Astrocyte (in vitro differentiated cells and primary cell): Measurements from ENCODE around the gene USP15. TPM values are rescaled to one million over a fixed set of nuclear protein-coding genes. Genes with fewer than 3 reads are reported as not detected.

Source experiments
- DNase-seq: peaks from one replicate; pipeline ENCODE4 v3.0.0-alpha.2; 2010; ENCODE audit warnings: low read depth
- FAIRE-seq: peaks from 2 replicates; lab custom pipeline; 2011; peaks lifted over from hg19 to GRCh38; lab: Jason Lieb, UNC
- H2AFZ ChIP-seq: 2 replicates; pipeline ENCODE4 v1.6.0; 2012; ENCODE audit warnings: low read depth, low read length, inconsistent platforms
- H3K27ac ChIP-seq: 2 replicates; pipeline ENCODE4 v1.5.1; 2011; ENCODE audit warnings: low read depth, low read length, inconsistent platforms
- H3K27me3 ChIP-seq: 2 replicates; pipeline ENCODE4 v1.6.0; 2011; ENCODE audit warnings: low read length, inconsistent platforms; ENCODE audit not compliant: insufficient read depth
- H3K36me3 ChIP-seq: 2 replicates; pipeline ENCODE4 v1.5.1; 2011; ENCODE audit warnings: low read length, inconsistent platforms; ENCODE audit not compliant: insufficient read depth
- H3K4me1 ChIP-seq: 2 replicates; pipeline ENCODE4 v1.5.1; 2011; ENCODE audit warnings: low read length, inconsistent platforms; ENCODE audit not compliant: insufficient read depth
- H3K4me2 ChIP-seq: 2 replicates; pipeline ENCODE4 v1.6.0; 2012; ENCODE audit warnings: low read length, inconsistent platforms
- H3K4me3 ChIP-seq: 2 replicates; pipeline ENCODE4 v1.5.1; 2011; ENCODE audit warnings: low read depth, mild to moderate bottlenecking, low read length, inconsistent platforms; ENCODE audit not compliant: insufficient read depth
- H3K79me2 ChIP-seq: 2 replicates; pipeline ENCODE4 v1.6.0; 2012; ENCODE audit warnings: mild to moderate bottlenecking, low read length, inconsistent platforms; ENCODE audit not compliant: insufficient read depth
- H3K9ac ChIP-seq: 2 replicates; pipeline ENCODE4 v1.6.0; 2012; ENCODE audit warnings: mild to moderate bottlenecking, low read length, inconsistent platforms
- H3K9me3 ChIP-seq: 2 replicates; pipeline ENCODE4 v1.5.1; 2012; ENCODE audit warnings: low read depth, mild to moderate bottlenecking, low read length, inconsistent platforms; ENCODE audit not compliant: insufficient read depth
- H4K20me1 ChIP-seq: 2 replicates; pipeline ENCODE4 v1.6.0; 2012; ENCODE audit warnings: low read length, inconsistent platforms; ENCODE audit not compliant: insufficient read depth
- H3K27ac Mint-ChIP-seq: one replicate; pipeline ENCODE4 v1.8.0; 2021; ENCODE audit warnings: mild to moderate bottlenecking, mixed read lengths; ENCODE audit not compliant: unreplicated experiment
- H3K27me3 Mint-ChIP-seq: one replicate; pipeline ENCODE4 v1.8.0; 2021; ENCODE audit warnings: low read depth, mixed read lengths; ENCODE audit not compliant: unreplicated experiment
- H3K36me3 Mint-ChIP-seq: one replicate; pipeline ENCODE4 v1.8.0; 2021; ENCODE audit warnings: low read depth, mixed read lengths; ENCODE audit not compliant: unreplicated experiment
- H3K4me1 Mint-ChIP-seq: one replicate; pipeline ENCODE4 v1.8.0; 2021; ENCODE audit warnings: low read depth, mixed read lengths; ENCODE audit not compliant: unreplicated experiment
- H3K4me3 Mint-ChIP-seq: one replicate; pipeline ENCODE4 v1.8.0; 2021; ENCODE audit warnings: mild to moderate bottlenecking, moderate library complexity, mixed read lengths; ENCODE audit not compliant: unreplicated experiment
- H3K9me3 Mint-ChIP-seq: one replicate; pipeline ENCODE4 v1.8.0; 2021; ENCODE audit warnings: mild to moderate bottlenecking, mixed read lengths; ENCODE audit not compliant: unreplicated experiment
- EZH2 ChIP-seq: IDR thresholded peaks from 2 replicates; pipeline ENCODE4 v1.6.1; 2012; ENCODE audit warnings: mild to moderate bottlenecking, low read length, inconsistent platforms; ENCODE audit not compliant: insufficient read depth
- total RNA-seq: library from RNA; stranded (reverse); gene quantifications from 2 replicates; pipeline ENCODE4 v1.2.1, GENCODE V29; 2021
- TF ChIP-seq, protein P1 (sequence below): IDR thresholded peaks from 2 replicates; pipeline ENCODE4 v1.5.1; 2011; ENCODE audit warnings: low read depth, mild to moderate bottlenecking, inconsistent platforms, low read length, moderate library complexity; ENCODE audit not compliant: insufficient read depth

USP15 gene
- total RNA-seq, 1 donor from 2014 or later = 81.9 TPM

DNA sequence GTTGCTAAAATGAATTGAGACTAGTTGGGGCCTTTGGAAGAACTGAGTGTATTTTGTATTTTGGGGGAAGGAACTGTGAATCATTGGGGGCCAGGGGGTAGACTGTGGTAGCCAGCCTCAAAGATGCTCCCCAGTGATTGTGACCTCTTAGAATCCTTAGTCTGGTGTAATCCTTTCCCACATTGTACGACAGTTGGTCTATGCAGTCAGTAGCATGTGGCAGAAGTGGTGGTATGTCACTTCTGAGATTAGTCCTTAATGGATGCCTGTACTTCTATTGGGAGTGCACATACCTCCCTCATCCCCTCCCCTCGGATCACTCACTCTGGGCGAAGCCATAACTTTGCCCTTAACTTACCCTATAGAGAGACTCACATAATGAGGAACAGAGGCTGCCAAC is 48.0 kb downstream of the USP15 start:
- H3K9me3 Mint-ChIP-seq = no peaks in the 10 kb centered on the region
- TF ChIP-seq, protein P1, sequence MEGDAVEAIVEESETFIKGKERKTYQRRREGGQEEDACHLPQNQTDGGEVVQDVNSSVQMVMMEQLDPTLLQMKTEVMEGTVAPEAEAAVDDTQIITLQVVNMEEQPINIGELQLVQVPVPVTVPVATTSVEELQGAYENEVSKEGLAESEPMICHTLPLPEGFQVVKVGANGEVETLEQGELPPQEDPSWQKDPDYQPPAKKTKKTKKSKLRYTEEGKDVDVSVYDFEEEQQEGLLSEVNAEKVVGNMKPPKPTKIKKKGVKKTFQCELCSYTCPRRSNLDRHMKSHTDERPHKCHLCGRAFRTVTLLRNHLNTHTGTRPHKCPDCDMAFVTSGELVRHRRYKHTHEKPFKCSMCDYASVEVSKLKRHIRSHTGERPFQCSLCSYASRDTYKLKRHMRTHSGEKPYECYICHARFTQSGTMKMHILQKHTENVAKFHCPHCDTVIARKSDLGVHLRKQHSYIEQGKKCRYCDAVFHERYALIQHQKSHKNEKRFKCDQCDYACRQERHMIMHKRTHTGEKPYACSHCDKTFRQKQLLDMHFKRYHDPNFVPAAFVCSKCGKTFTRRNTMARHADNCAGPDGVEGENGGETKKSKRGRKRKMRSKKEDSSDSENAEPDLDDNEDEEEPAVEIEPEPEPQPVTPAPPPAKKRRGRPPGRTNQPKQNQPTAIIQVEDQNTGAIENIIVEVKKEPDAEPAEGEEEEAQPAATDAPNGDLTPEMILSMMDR = no peak
- TF ChIP-seq EZH2 = no peak
- peaks cover 2% of the 10 kb centered on the region for H3K4me1 Mint-ChIP-seq
- H3K36me3 Mint-ChIP-seq = peaks cover 32% of the 10 kb centered on the region
- H3K9ac ChIP-seq = no peak overlapping the region
- H3K4me3 Mint-ChIP-seq = no peak overlapping the region
- no peak overlapping the region for H3K27ac ChIP-seq
- no peak overlapping the region for H3K4me3 ChIP-seq
- FAIRE-seq = no peak
- H3K27me3 ChIP-seq = no peaks in the 10 kb centered on the region
- peaks cover 18% of the 10 kb centered on the region for H3K36me3 ChIP-seq
- H3K4me1 ChIP-seq = no peaks in the 10 kb centered on the region
- H3K27me3 Mint-ChIP-seq = no peaks in the 10 kb centered on the region
- H3K4me2 ChIP-seq = no peak overlapping the region
- H4K20me1 ChIP-seq = peaks cover 11% of the 10 kb centered on the region
- no peak overlapping the region for H3K27ac Mint-ChIP-seq
- no peaks in the 10 kb centered on the region for H3K9me3 ChIP-seq
- no peak for DNase-seq
- peaks cover 39% of the 10 kb centered on the region for H3K79me2 ChIP-seq
- H2AFZ ChIP-seq = no peak overlapping the region

DNA sequence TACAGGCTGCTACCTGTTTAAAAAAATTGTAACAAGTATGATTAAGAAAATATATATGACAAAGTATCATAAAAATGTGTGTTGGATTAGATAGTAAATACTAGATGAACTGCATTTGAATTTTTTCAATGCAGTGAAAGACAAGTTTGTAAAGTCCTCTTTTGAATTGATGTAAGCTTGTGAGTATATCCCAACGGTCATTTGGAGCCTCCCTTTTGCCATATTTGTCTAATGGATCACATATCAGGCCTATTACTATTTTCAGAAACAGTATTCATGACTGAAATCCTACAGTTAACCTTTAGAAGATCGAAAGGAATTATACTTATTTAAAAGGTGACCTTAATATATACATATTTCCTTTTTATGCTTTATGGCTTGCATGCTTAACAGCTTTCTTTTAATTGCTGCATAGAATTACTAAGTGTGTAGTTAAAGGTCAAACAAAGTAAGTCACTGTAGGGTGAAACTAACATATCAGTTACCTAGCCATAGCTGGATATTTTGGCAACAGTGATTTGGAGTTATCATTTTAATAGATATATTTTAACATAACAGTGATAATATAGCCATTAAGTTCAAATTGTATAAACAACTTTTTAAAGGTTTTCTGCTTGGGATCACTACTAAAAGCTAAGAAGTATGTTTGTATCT is 53.6 kb downstream of the USP15 start:
- Histone ChIP-seq H3K9ac (no peak overlapping the region), H2AFZ (no peak overlapping the region), H3K27me3 (no peaks in the 10 kb centered on the region), H4K20me1 (peaks cover 5% of the 10 kb centered on the region), H3K79me2 (peaks cover 41% of the 10 kb centered on the region), H3K4me1 (no peaks in the 10 kb centered on the region), H3K27ac (no peak overlapping the region), H3K4me2 (no peak overlapping the region), H3K36me3 (peaks cover 4% of the 10 kb centered on the region), H3K4me3 (no peak overlapping the region), H3K9me3 (no peaks in the 10 kb centered on the region)
- Mint-ChIP-seq H3K36me3 (peaks cover 7% of the 10 kb centered on the region), H3K27ac (no peak overlapping the region), H3K4me3 (no peak overlapping the region), H3K9me3 (no peaks in the 10 kb centered on the region), H3K27me3 (no peaks in the 10 kb centered on the region), H3K4me1 (peaks cover 2% of the 10 kb centered on the region)
- TF ChIP-seq EZH2 = no peak
- TF ChIP-seq, protein P1 = no peak
- FAIRE-seq (no peak), DNase-seq (no peak)

DNA sequence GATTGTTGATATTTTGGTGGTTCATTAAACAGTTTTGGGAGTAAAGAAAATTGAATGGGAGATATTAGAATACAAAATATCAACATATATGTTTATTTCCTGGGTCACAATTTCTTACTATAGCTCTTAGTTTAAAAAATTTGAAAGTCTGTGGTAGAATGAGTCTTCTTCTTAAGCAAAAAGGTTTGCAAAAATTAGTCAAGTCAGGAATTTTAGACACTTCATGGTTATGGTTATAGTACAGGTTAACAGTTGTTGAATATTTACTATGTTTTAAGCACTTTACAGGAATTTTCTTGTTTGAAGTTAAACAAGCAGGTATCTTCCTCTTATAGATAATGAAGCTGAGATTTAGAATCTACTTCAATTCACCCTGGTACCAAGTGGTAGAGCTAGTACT is 56.8 kb downstream of the USP15 start:
- Mint-ChIP-seq H3K27me3 (no peaks in the 10 kb centered on the region), H3K4me1 (no peaks in the 10 kb centered on the region), H3K27ac (no peak overlapping the region), H3K36me3 (peaks cover 5% of the 10 kb centered on the region), H3K9me3 (no peaks in the 10 kb centered on the region), H3K4me3 (no peak overlapping the region)
- H3K4me3 ChIP-seq = no peak overlapping the region
- no peak for FAIRE-seq
- no peak overlapping the region for H3K4me2 ChIP-seq
- H2AFZ ChIP-seq = no peak overlapping the region
- peaks cover 4% of the 10 kb centered on the region for H3K36me3 ChIP-seq
- no peaks in the 10 kb centered on the region for H3K4me1 ChIP-seq
- TF ChIP-seq EZH2 = no peak
- TF ChIP-seq, protein P1 = no peak
- H3K27me3 ChIP-seq = no peaks in the 10 kb centered on the region
- peaks cover 24% of the 10 kb centered on the region for H3K79me2 ChIP-seq
- H3K9me3 ChIP-seq = no peaks in the 10 kb centered on the region
- H4K20me1 ChIP-seq = no peaks in the 10 kb centered on the region
- no peak overlapping the region for H3K9ac ChIP-seq
- no peak overlapping the region for H3K27ac ChIP-seq
- DNase-seq = no peak
